K562 (cell line): ENCODE measurements around the gene RAB13. TPM values are rescaled to one million over a fixed set of nuclear protein-coding genes. Genes with fewer than 3 reads are reported as not detected.

Source experiments
- ATAC-seq: fragments of 200-7000 bp; cut with Tn5 transposase; 3 replicates; pipeline ENCODE4 v1.9.1; 2020; ENCODE audit warnings: moderate library complexity
- BruUV-seq: library from RNA; stranded (reverse); fragments of 400-500 nt; replicated peaks from 2 replicates; lab custom pipeline; 2021; lab: Mats Ljungman, UMichigan
- CTCF ChIA-PET: fragments of 300-600 bp; formaldehyde crosslinking; extraction: SDS; loops from one replicate; lab custom pipeline; 2021; ENCODE audit warnings: low intra/inter-chr PET ratio; lab: Yijun Ruan, JAX
- POLR2A ChIA-PET: fragments of 300-600, 350-650 bp; sonication (Branson Sonifier 250); formaldehyde crosslinking; extraction: SDS; loops from one replicate; lab custom pipeline; 2021; ENCODE audit warnings: antibody characterized with exemption, inconsistent platforms; lab: Yijun Ruan, JAX
- DNase-seq, 4 experiments: peaks; one replicate each; pipeline versions ENCODE4 v3.0.0 to v3.0.0-alpha.2; 2011 to 2018; ENCODE audit warnings: low spot score in 3 of 4, mixed read lengths in 3 of 4; ENCODE audit errors: extremely low read depth in 1 of 4
- FAIRE-seq: peaks from 2 replicates; lab custom pipeline; 2011; peaks lifted over from hg19 to GRCh38; lab: Jason Lieb, UNC
- H2AFZ ChIP-seq: 2 replicates; pipeline ENCODE4 v1.6.0; 2011; ENCODE audit warnings: low read depth, low read length, control low read depth, inconsistent platforms
- H3K27ac ChIP-seq: fragments of 200-600 bp; 3 replicates; pipeline ENCODE4 v1.8.0; 2011; ENCODE audit warnings: low read depth, mild to moderate bottlenecking, control low read depth, inconsistent platforms, low read length, moderate library complexity, mixed read lengths; ENCODE audit errors: extremely low read depth
- H3K27me3 ChIP-seq, 2 experiments: fragments of 300-600 bp in 1 of 2; 2 replicates in 1 of 2; 3 replicates in 1 of 2; pipeline versions ENCODE4 v1.6.0 to v1.8.0; 2011; ENCODE audit warnings: inconsistent platforms in 2 of 2, low read length in 2 of 2, mild to moderate bottlenecking in 1 of 2, mixed read lengths in 1 of 2, moderate library complexity in 1 of 2; ENCODE audit not compliant: control insufficient read depth in 2 of 2, insufficient read depth in 2 of 2
- H3K36me3 ChIP-seq: fragments of 300-600 bp; 3 replicates; pipeline ENCODE4 v1.8.0; 2011; ENCODE audit warnings: mild to moderate bottlenecking, low read length, inconsistent platforms; ENCODE audit not compliant: control insufficient read depth, insufficient read depth
- H3K4me1 ChIP-seq, 2 experiments: fragments of 200-600 bp in 1 of 2; replicated peaks in 1 of 2; 2 replicates in 1 of 2; 3 replicates in 1 of 2; pipeline versions ENCODE4 v1.5.1 to v1.8.0; 2011; ENCODE audit warnings: inconsistent platforms in 2 of 2, low read length in 2 of 2, mild to moderate bottlenecking in 1 of 2, mixed read lengths in 1 of 2, moderate library complexity in 1 of 2; ENCODE audit not compliant: control insufficient read depth in 2 of 2, insufficient read depth in 2 of 2
- H3K4me2 ChIP-seq: 2 replicates; pipeline ENCODE4 v1.6.1; 2011; ENCODE audit warnings: low read length, control low read depth, inconsistent platforms, mixed read lengths; ENCODE audit not compliant: insufficient read depth
- H3K4me3 ChIP-seq: fragments of 200-600 bp; sonication (generic), shearing (Covaris generic); 2 replicates; pipeline ENCODE4 v1.5.1; 2016; ENCODE audit warnings: control low read depth, inconsistent platforms
- H3K79me2 ChIP-seq: fragments of 200-600 bp; 3 replicates; pipeline ENCODE4 v1.8.0; 2011; ENCODE audit warnings: low read length, inconsistent platforms; ENCODE audit not compliant: control insufficient read depth, insufficient read depth
- H3K9ac ChIP-seq, 2 experiments: 2 replicates each; pipeline versions ENCODE4 v1.6.0 to v1.6.1; 2011; ENCODE audit warnings: low read depth in 2 of 2, low read length in 2 of 2, control low read depth in 1 of 2, inconsistent platforms in 1 of 2, mild to moderate bottlenecking in 1 of 2, mixed read lengths in 1 of 2; ENCODE audit not compliant: insufficient read depth in 1 of 2
- H3K9me1 ChIP-seq: one replicate; pipeline ENCODE4 v1.6.0; 2011; ENCODE audit warnings: inconsistent platforms, mild to moderate bottlenecking, low read length, moderate library complexity; ENCODE audit not compliant: control insufficient read depth, insufficient read depth
- H3K9me3 ChIP-seq: replicated peaks from 2 replicates; pipeline ENCODE4 v1.5.1; 2011; ENCODE audit warnings: low read depth, low read length, inconsistent platforms; ENCODE audit not compliant: control insufficient read depth, insufficient read depth
- H4K20me1 ChIP-seq: replicated peaks from 2 replicates; pipeline ENCODE4 v1.6.1; 2011; ENCODE audit warnings: low read length, inconsistent platforms, mixed read lengths; ENCODE audit not compliant: control insufficient read depth, insufficient read depth
- BHLHE40 ChIP-seq: IDR thresholded peaks from 2 replicates; pipeline ENCODE4 v1.6.1; 2011; ENCODE audit warnings: low read length, improper control_type of control experiment
- MCM2 ChIP-seq: fragments of 450-650 bp; IDR thresholded peaks from 2 replicates; pipeline ENCODE4 v1.6.1; 2017; ENCODE audit warnings: low read depth, mild to moderate bottlenecking
- MEIS2 ChIP-seq: fragments of 450-650 bp; IDR thresholded peaks from 2 replicates; pipeline ENCODE4 v1.6.1; 2014; ENCODE audit warnings: mild to moderate bottlenecking; ENCODE audit not compliant: partially characterized antibody
- MIER1 ChIP-seq: fragments of 450-650 bp; IDR thresholded peaks from 2 replicates; pipeline ENCODE4 v1.6.1; 2016; ENCODE audit warnings: antibody characterized with exemption, mild to moderate bottlenecking, low read depth
- NFE2 ChIP-seq: IDR thresholded peaks from 2 replicates; pipeline ENCODE4 v1.6.1; 2014; ENCODE audit warnings: antibody characterized with exemption, low read depth
- NFE2L1 ChIP-seq: fragments of 450-650 bp; IDR thresholded peaks from 2 replicates; pipeline ENCODE4 v1.6.1; 2016; ENCODE audit warnings: missing genetic modification characterization, low read depth, mild to moderate bottlenecking, missing compliant biosample characterization, moderate library complexity, borderline replicate concordance
- POLR3G ChIP-seq: IDR thresholded peaks from 2 replicates; pipeline ENCODE4 v1.6.1; 2011; ENCODE audit not compliant: insufficient read length, insufficient replicate concordance; ENCODE audit errors: extremely low read depth
- SAP30 ChIP-seq: fragments of 200-600 bp; sonication (generic); IDR thresholded peaks from 2 replicates; pipeline ENCODE4 v1.6.1; 2012; ENCODE audit warnings: borderline replicate concordance, low read depth, mild to moderate bottlenecking, moderate library complexity, low read length, control low read depth, inconsistent platforms; ENCODE audit not compliant: insufficient read depth, poor library complexity, severe bottlenecking
- SNRNP70 ChIP-seq: fragments of 200-400 bp; formaldehyde crosslinking; optimal IDR thresholded peaks from 2 replicates; pipeline ENCODE3; 2017; ENCODE audit warnings: low read depth, low read length
- SUPT5H ChIP-seq: fragments of 450-650 bp; IDR thresholded peaks from 2 replicates; pipeline ENCODE4 v1.6.1; 2016
- TARDBP ChIP-seq: fragments of 450-650 bp; IDR thresholded peaks from 2 replicates; pipeline ENCODE4 v1.6.1; 2016
- ZBTB1 ChIP-seq: sonication (generic); formaldehyde crosslinking; IDR thresholded peaks from 2 replicates; pipeline ENCODE4 v1.8.1; 2023; ENCODE audit warnings: missing genetic modification reagents, low read depth, mild to moderate bottlenecking, borderline replicate concordance
- ZNF197 ChIP-seq: fragments of 200-800 bp; sonication (Bioruptor generic); IDR thresholded peaks from 2 replicates; pipeline ENCODE4 v1.6.1; 2016; ENCODE audit warnings: low read depth, missing genetic modification characterization, missing compliant biosample characterization
- ZNF584 ChIP-seq: fragments of 200-800 bp; sonication (Bioruptor generic); IDR thresholded peaks from 2 replicates; pipeline ENCODE4 v1.6.1; 2016; ENCODE audit warnings: low read depth, mild to moderate bottlenecking, missing genetic modification characterization, missing compliant biosample characterization
- ZNF589 ChIP-seq: fragments of 200-800 bp; sonication (Bioruptor generic); IDR thresholded peaks from 2 replicates; pipeline ENCODE4 v1.6.1; 2016; ENCODE audit warnings: low read depth, missing genetic modification characterization, missing compliant biosample characterization
- ZNF77 ChIP-seq: fragments of 250-450 bp; sonication (Bioruptor Pico); IDR thresholded peaks from 2 replicates; pipeline ENCODE4 v1.5.0; 2020
- WGBS: fragments of 100-300 bp; shearing (Covaris generic); methylation state at CpG from one replicate; pipeline ENCODE4 v1.1.6; 2016; ENCODE audit warnings: low coverage, mixed read lengths; ENCODE audit not compliant: insufficient coverage; ENCODE audit errors: missing lambda C conversion rate; 5-methylcytosine and 5-hydroxymethylcytosine counted together
- in situ Hi-C: fragments of 300-500 bp; cut with MboI; formaldehyde crosslinking; loops from 4 replicates; pipeline ENCODE4 v1.15.0; 2018; ENCODE audit warnings: inconsistent platforms, mixed read lengths
- intact Hi-C: fragments of 100-400 bp; cut with micrococcal nuclease; formaldehyde crosslinking; loops from 2 replicates; pipeline ENCODE4 v1.14.2; 2022
- polyA plus RNA-seq, 8 experiments: library from polyadenylated mRNA; depleted of rRNA in 4 of 8; stranded (reverse) in 5 of 8; unstranded in 3 of 8; fragments of >200 nt; fragmentation: Nextera tagmentation in 2 of 8; fragmentation: Illumina TruSeq in 1 of 8; extraction: Ambion mirVana in 2 of 8; extraction: Trizol in 1 of 8; gene quantifications; 2 replicates each; pipeline versions ENCODE4 v1.2.1 to v1.2.3, GENCODE V29; 2011 to 2014; ENCODE audit warnings: inconsistent platforms in 1 of 8, missing spikeins in 1 of 8
- total RNA-seq, 7 experiments: library from RNA; depleted of rRNA in 6 of 7; stranded (reverse); fragments of >200 nt in 6 of 7; fragmentation: Illumina TruSeq in 2 of 7; extraction: Trizol in 2 of 7; gene quantifications; 2 replicates each; pipeline versions ENCODE4 v1.2.1 to v1.2.3, GENCODE V29; 2011 to 2021; ENCODE audit warnings: low replicate concordance in 1 of 7
- TF ChIP-seq, protein P1 (sequence below): fragments of 450-650 bp; formaldehyde crosslinking; IDR thresholded peaks from 2 replicates; pipeline ENCODE4 v1.4.0; 2020; ENCODE audit warnings: mild to moderate bottlenecking, moderate library complexity
- TF ChIP-seq, protein P2 (sequence below), 2 experiments: fragments of 450-650 bp; IDR thresholded peaks; 2 replicates each; pipeline ENCODE4 v1.6.1; 2016
- TF ChIP-seq, protein P3 (sequence below): fragments of 450-650 bp; formaldehyde crosslinking; IDR thresholded peaks from 2 replicates; pipeline ENCODE4 v1.4.0; 2022; ENCODE audit warnings: missing genetic modification characterization

The RAB13 gene
- total and polyA plus RNA-seq, 9 of the 15 experiments (the other 6 are each of a cell fraction or from before 2014, with no cell fraction given), result 22.3 to 100 (median 39.8) TPM

DNA sequence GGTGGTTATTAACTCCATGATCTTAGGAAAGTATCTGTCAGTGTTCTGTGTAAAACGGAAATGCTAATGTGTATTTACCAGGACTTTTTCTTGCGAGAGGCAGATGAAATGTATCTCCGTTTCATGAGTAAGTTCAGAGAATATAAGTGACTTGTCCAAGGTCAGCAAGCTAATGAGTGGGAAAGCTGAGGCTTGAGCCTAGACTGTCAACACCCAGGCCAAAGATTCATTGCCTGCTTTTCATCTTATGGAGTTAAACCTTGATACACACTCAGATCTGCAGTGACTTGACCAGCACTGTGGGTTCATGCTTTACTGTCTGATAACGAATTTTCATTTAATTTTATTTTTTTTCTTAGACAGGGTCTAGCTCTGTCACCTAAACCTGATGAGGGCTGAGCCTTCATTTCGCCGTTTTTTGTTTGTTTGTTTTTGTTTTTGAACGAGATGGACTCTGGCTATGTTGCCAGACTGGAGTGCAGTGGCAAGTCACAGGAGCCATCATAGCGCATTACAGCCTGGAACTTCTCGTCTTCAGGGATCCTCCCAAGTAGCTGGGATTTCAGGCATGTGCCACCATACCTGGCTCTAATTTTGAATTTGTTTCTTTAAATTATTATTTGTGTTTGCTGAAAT, 7.7 kb downstream of the RAB13 start:
- DNase-seq (peak in 1 of 4 experiments; percentile 63), FAIRE-seq (peak; percentile 81), ATAC-seq (peak; percentile 38)
- Histone ChIP-seq H3K9me1 (no peaks in the 10 kb centered on the region), H3K27ac (peak overlapping the region; percentile 91), H3K36me3 (peaks cover 45% of the 10 kb centered on the region), H3K27me3 (no peaks in the 10 kb centered on the region), H3K4me1 (peaks cover 13 to 19% of the 10 kb centered on the region in 2 experiments; a peak in 4 of 5 replicates), H3K79me2 (peaks cover 42% of the 10 kb centered on the region), H3K9ac (peak overlapping the region; percentile 69 to 98), H4K20me1 (no peaks in the 10 kb centered on the region), H2AFZ (peak overlapping the region; percentile 89), H3K9me3 (no peaks in the 10 kb centered on the region), H3K4me3 (peak overlapping the region; percentile 84), H3K4me2 (peak overlapping the region; percentile 99)
- intact Hi-C loops, result loop anchor here (2.0 kb wide), 1 partner anchor 56 kb away; the partner anchor contains the start of gene GATAD2B
- CTCF ChIA-PET, result no interaction called here
- no TSS peak for BruUV-seq
- POLR2A ChIA-PET, result interaction anchor here (0.6 to 7.1 kb wide), 19 partner anchors 8 to 306 kb away, joined by 3 to 104 read pairs (median 5); partner anchors contain the start of genes CREB3L4, CRTC2, DENND4B and RAB13
- 1% methylated on average over 9 of the region's 9 CpGs for WGBS
- in situ Hi-C loops, result no loop called here
- TF ChIP-seq ZNF197 (CRISPR knock-in tag) (no peak), SAP30 (peak; percentile 10), TARDBP (no peak), MIER1 (no peak), SNRNP70 (no peak), SUPT5H (no peak), NFE2L1 (tag) (no peak), ZBTB1 (CRISPR knock-in tag) (no peak), ZNF77 (CRISPR knock-in tag) (no peak), POLR3G (no peak), NFE2 (no peak), MCM2 (no peak), ZNF589 (no peak), ZNF584 (no peak), MEIS2 (peak; percentile 86), BHLHE40 (no peak)
- TF ChIP-seq, protein P1, sequence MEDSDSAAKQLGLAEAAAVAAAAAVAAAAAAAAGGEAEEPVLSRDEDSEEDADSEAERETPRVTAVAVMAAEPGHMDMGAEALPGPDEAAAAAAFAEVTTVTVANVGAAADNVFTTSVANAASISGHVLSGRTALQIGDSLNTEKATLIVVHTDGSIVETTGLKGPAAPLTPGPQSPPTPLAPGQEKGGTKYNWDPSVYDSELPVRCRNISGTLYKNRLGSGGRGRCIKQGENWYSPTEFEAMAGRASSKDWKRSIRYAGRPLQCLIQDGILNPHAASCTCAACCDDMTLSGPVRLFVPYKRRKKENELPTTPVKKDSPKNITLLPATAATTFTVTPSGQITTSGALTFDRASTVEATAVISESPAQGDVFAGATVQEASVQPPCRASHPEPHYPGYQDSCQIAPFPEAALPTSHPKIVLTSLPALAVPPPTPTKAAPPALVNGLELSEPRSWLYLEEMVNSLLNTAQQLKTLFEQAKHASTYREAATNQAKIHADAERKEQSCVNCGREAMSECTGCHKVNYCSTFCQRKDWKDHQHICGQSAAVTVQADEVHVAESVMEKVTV (CRISPR knock-in tag), result no peak
- TF ChIP-seq, protein P2, sequence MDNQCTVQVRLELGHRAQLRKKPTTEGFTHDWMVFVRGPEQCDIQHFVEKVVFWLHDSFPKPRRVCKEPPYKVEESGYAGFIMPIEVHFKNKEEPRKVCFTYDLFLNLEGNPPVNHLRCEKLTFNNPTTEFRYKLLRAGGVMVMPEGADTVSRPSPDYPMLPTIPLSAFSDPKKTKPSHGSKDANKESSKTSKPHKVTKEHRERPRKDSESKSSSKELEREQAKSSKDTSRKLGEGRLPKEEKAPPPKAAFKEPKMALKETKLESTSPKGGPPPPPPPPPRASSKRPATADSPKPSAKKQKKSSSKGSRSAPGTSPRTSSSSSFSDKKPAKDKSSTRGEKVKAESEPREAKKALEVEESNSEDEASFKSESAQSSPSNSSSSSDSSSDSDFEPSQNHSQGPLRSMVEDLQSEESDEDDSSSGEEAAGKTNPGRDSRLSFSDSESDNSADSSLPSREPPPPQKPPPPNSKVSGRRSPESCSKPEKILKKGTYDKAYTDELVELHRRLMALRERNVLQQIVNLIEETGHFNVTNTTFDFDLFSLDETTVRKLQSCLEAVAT (IDR thresholded peaks at IDR 0.05), result peak; percentile 20 to 34; a peak in 1 of 4 replicates
- TF ChIP-seq, protein P3, sequence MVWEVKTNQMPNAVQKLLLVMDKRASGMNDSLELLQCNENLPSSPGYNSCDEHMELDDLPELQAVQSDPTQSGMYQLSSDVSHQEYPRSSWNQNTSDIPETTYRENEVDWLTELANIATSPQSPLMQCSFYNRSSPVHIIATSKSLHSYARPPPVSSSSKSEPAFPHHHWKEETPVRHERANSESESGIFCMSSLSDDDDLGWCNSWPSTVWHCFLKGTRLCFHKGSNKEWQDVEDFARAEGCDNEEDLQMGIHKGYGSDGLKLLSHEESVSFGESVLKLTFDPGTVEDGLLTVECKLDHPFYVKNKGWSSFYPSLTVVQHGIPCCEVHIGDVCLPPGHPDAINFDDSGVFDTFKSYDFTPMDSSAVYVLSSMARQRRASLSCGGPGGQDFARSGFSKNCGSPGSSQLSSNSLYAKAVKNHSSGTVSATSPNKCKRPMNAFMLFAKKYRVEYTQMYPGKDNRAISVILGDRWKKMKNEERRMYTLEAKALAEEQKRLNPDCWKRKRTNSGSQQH (CRISPR knock-in tag), result 0 out of 2 replicates have a peak, but pooled peaks have one; percentile 52
